Mucosa of gallbladder (tissue), 1 donor: ENCODE results near the gene SYT7. TPM values are rescaled to one million over a fixed set of nuclear protein-coding genes. Genes with fewer than 3 reads are reported as not detected.

Experiments
- DNase-seq: peaks from one replicate; pipeline ENCODE4 v3.0.0-alpha.2; 2020; ENCODE audit warnings: low spot score
- total RNA-seq: library from RNA; stranded (reverse); gene quantifications from one replicate; pipeline ENCODE4 v1.2.1, GENCODE V29; 2021
- donor health status: DM: no; HTN: no; CAD: no.

SYT7 gene
- total RNA-seq, 1 donor from 2014 or later, result 1.5 TPM

DNA sequence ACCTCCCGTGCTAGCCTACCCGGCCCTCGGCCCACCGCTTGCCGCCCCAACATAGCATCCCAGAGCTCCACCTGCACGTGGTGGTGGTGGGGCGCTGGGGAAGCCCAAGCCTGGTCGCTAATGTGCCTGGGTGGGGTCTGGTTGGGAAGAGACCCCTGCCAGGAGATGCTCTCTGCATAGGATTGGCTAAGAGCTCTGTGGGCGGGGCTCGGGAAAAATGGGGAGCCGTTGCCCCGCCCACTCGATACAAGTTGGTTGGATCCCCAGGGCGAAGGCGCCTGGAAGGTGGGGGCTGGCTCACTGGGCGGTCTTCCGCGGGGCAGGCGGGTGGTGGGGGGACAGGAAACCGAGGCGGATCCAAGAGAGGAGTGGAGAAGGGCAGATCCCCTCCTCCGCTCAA lies 64.7 kb downstream of the SYT7 start:
- DNase-seq, result no peak

DNA sequence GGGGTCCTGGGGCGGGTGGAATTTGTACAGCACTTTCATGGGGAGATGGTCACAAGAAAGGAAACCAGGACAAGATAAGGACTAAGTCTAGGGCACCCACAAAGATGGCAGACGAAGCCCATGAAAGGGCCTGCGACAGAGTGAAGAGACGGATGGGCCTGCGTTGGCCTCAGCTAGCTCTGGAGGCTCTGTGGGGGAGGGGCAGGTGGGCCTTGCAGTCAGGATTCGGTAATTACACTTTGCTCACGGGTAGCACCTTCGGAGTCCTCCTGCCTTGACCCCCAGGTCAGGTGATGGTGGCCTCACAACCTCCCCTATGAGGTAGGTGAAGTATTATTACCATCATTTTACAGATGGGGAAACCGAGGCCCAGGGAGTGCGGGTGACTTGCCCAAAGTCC lies 65.2 kb downstream of the SYT7 start:
- DNase-seq, result no peak

DNA sequence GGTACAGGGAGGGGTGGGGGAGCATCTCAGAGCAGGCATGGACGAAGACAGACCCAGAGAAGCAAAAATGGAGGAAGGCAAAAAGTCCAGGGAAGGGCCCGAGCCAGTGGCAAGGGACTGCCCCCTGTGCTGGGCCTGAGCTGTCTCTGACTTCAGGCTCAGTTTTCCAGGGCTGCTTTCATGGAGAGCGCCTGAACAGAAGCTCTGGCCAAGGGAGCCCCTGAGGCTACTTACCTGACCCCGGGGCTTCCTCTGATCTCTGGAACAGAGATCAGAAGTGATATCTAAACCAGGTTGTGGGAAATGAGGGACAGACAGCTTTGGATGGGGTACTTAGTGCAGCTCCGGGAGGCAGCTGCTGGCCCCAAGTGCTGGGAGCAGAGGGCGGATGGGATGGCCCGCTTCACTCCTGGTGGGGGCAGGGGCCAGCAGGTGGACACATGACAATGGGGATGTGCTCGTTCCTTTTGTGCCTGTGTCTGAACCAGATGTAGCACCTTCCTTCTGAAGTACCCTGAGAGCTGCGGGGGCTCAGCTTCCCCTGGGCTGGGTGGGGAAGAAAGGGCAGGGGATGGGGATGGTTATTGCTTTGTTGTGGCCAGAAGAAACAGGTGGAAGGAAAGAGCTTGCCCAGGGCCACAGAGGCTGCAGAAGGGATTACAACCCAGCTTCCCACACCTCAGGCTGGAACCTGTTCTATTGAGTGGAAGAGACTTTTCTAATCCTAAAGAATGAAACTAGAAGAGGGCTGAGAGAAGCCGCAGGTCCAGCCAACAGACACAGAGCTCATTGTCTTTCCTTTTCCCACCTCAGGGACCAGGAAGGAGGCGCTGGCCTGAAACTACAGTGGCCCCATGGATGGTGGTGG lies 66.6 kb downstream of the SYT7 start:
- no peak for DNase-seq

DNA sequence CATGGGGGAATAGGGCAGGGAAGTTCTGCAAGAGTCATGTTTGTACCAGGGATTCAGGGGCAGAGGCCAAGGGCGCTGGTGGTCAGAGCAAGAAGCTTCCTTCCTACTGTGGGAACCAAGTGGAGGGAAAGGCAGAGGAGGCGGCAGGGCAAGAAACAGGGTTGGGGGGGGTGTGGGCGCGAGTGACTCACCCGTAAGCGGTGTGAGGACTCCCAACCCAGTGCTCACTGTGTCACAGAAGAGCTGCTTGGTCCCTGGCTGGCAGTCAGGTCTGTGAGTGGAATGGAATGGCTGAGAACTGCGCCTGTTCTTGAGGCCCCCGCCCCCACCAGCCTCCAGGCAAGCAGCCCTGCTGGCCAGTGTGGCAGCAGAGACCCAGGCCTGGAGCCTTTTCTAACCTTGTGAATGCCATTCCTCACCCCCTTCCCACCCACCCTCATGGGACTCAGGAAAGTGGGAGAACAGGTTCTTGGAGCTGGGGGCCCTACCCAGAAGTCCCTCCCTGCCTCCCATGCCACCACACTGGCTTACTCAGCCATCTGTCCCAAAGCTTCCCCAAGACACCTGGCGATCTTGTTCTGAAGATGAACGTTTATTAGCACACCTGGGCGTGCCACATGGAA lies 67.6 kb downstream of the SYT7 start:
- no peak for DNase-seq

DNA sequence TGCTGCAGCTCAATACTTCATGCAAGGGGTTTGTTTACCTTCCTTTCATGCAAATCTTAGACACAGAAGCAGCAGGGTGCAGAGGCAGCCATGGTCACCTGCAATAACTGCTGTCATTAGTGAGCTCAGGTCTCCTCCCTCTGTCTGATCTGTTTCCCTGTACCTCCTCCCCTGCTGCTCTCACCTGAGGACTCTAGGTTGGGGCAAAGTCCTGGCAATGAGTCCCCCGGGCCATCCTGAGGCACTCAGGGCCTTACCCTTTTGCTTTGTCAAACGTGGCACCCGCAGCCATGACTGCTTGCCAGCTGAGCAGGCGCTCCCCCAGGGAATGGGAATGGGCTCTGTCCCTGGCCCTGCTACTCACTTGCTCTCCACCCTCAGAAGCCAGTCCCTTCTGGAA lies 68.4 kb downstream of the SYT7 start:
- DNase-seq, result no peak

DNA sequence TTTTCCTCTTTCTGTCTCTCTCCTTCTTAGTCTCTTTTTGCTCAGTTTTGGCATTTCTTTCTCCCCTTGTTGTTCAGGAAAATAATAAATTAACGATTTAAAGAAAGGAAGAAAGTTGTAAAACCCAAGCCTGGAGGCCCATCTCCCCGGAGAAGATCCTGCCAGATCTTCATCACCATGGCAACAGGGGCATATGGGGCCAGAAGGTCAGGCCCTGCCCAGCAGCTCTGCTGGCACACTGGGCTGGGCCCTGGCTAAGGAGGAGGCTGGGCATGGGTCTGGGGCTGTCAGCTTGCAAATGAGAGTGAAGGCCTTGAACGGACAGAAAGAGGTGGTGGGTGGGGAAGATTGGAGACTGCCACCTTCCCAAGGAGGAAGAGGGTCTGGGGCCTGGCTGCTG lies 69.5 kb downstream of the SYT7 start:
- no peak for DNase-seq

DNA sequence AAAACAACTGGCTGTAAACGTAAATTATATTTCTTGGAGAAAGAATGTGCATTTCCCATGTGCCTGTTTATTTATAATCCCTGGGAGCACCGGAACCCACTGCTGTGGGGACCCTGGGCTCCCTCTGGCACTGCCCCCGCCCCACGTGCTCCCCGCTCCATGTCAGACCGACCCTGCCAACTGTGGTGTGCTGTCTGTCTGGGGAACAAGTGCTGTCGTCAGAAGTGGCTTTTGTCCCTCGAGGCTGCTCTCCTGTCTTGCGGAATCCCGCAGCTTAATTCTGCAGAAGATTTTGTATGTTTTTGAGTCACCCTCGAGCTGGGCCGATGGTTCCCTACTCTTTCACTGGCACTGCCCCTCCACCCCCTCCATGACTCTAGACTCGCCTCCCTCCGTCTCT lies 69.9 kb downstream of the SYT7 start:
- DNase-seq, result no peak

DNA sequence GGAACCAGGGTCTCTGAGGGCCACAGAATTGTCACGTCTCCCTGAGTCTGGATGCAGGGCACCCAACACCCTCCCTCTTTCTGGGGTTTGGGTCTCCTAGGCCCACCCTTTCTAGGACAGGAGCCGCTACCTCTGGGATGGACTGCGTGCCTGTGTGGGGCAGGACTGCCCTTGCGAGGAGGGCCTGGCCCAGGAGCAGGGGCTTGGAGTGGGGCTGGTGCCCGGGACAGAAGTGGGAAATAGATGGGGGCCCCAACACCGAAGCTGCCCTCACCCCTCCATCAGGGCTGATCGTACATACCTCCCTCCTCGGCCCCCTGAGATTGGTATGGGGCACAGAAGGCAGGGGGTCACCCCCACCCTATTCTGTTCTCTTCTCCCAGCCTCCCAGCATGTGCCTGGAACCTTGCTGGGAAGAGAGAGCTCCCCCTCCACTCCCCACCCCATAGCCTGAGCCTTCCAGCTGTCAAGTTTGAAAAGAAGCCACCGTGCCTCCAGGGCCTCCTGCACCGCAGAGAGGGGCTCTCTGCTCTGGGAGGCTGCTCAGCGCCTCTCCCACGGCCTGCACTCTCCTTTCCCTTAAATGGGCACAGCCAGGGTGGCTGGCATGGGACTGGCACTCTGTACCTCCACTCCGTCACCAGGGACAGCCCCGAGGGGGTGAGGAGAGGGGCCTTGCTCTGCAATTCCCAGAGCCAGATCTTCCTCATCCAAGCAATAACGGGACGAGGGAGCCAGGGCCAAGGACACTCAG lies 70.5 kb downstream of the SYT7 start:
- DNase-seq, result no peak

DNA sequence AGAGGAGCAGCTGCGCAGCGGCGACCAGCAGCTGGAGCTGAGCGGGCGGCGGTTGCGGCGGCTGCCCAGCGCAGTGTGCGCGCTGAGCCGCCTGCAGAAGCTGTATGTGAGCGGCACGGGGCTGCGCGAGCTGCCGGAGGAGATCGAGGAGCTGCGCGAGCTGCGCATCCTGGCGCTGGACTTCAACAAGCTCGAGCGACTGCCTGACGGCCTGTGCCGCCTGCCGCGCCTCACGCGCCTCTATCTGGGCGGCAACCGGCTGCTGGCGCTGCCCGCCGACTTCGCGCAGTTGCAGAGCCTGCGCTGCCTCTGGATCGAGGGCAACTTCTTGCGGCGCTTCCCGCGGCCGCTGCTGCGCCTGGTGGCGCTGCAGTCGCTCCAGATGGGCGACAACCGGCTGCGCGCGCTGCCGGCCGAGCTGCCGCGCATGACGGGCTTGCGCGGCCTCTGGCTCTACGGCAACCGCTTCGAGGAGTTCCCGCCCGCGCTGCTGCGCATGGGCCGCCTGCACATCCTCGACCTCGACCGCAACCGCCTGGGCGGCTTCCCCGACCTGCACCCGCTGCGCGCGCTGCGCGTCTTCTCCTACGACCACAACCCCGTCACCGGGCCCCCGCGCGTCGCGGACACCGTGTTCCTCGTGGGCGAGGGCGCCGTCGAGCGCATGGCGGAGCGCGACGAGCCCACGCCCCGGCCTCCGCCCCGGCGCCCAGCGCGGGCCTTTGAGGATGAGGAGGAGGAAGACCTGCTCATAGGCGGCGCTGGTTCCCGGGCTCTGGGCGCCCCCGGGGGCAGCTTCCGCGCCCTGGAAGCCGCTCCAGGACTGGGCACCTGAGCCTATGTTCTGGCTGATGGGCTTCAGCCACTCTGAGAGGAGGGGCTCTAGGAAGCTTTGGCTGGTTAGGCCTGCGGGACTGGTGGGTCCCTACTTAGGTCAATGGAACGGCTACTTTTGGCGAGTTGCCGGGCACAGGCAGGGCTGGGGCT lies 71.5 kb downstream of the SYT7 start:
- DNase-seq, result peak; percentile 64

DNA sequence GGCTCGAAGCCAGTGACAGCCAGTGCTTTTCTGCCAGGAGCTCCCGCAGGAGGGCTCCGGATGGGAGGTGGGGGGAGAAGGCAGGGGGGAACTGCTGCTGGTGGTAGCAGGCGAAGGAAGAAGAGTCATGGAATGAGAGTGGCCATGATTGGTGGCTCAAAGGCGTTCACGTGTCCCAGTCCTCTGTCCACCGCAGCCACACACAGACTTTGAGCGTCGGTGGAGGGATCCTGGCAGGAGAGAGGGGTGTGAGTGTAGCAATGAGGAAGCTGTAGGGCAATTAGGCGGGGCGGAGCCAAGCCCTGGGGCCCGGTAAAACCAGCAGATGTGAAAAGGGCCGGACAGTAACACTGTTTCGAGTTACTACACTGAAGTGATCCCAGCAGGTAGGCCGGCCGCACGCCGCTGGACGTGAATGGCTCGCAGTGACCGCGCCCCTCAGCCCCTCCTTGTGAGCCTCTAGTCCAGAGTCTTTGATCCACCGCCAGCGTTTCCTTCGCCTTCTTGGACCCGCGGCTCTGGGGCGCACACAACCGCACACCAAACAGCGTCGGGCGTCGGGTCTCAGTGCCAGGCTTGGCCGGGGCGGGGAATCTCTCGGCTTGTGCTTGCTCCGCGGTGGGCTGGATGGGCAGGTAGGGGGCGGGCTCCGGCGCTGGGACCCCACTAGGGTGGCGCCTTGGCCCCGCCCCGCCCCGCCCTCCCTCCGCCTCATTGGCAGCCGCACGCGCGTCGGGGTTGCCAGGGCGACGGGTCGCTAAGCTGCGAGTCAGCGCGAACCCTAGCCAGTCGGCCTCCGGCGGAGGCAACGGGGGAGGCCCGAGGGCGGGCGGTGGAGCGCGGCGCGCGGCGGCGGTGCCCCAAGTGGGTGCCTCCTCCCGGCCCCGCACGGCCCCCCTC lies 72.7 kb downstream of the SYT7 start, which contains the start of gene LRRC10B:
Gene LRRC10B, plus strand, starts transcription at position 788 of the 900 bp plus-strand sequence. CDS start 250 bp downstream, outside the sequence.
- DNase-seq, result no peak

DNA sequence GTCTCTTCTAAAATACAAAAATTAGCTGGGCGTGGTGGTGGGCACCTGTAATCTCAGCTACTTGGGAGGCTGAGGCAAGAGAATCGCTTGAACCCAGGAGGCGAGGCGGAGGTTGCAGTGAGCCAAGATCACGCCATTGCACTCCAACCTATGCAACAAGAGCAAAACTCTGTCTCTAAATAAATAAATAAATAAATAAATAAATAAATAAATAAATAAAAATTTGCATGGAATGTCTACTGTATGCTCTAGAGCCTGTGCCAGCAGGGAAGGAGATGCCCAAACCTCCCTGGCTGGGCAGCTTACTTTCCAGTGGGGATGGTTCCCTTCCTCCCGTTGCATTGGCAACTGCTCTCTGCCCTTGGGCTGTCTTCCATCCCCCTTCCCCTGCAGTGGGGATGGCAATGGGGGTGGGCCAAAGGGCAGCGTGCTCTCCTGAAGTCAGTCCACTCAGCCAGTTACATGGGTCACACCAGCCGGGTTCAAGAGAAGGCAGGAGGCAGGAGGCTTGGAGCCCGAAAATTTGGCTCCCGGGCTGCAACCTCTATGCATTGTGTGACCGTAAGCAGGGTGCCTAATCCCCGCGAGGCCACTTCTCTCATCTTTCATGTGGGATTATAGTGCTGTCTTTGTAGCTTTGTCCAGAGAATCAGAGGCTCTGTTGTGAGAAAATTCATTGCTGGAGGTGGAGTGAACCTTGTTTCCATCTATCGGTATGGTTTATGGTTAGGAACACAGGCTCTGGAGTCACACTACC lies 73.7 kb downstream of the SYT7 start:
- no peak for DNase-seq

DNA sequence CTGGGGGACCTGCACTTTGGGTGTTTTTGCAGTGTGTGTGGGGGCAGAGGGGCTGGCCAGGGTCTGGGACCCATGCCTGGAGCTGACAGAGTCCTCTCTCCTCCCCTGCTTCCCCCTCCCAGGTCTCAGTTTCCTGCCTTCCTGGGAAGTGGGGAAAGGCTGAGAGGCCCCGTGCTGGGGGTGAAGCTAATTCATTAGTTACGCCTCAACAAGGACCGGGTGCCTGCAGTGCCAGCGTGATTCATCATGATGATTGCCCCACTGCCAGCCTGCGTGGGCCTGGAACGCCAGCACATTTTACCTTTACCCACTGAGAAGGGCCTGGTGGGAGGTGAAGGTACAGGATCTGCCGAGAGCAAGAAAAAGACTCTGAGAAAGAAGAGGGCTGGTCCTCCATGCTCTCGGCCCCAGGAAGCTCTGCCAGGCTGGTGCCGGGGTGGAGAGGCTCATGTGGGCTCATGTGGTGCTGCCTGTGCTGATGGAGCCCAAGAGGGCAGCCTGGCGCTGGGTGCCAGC lies 75.2 kb downstream of the SYT7 start:
- no peak for DNase-seq

DNA sequence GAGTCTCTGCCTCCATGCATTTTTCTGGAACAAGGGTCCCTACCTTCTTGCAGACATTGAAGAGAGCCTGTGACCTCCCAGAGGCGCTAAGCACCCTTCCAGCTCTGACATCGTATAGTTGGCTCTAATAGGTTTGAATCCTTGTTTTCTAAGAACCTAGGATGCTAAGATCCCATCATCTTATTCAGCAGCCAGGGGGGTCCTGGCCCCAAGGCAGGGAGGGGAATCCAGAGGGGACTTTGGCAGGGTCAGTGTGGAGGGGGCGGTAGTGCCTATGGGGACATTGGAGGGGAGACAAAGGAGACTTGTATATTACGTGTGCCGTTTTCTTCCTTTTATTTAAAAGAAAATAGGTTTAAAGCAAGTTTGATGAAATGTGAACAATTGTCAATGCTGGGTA lies 75.8 kb downstream of the SYT7 start:
- DNase-seq, result no peak

DNA sequence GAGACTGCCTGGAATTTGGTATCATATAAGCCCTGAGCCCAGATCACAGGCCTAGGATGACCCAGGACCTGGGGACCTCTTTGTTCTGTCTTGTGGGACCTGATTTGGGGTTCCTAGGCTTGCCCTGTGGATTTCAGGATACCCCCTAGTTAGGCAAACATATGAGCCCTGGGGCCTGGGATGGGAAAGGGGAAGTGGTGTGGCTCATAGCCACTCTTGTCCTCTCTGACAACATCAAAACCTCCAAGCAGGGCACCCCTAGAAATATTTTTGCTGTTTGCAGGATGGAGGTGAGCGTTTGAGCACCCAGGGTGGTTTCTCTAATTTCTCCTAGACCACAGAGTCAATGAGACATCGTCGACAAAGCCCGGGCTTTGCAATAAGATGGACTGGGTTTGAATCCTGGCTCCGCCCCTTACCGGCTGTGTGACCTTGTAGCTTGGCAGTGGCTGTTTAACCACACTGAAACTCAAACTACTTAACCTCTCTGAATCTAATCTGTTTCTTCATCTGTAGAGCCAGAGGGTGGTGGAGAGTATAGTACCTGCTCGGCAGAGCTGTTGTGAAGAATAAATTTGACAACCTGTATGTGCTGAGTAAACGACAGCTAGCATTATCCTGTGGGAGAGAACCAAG lies 77.6 kb downstream of the SYT7 start:
- no peak for DNase-seq

DNA sequence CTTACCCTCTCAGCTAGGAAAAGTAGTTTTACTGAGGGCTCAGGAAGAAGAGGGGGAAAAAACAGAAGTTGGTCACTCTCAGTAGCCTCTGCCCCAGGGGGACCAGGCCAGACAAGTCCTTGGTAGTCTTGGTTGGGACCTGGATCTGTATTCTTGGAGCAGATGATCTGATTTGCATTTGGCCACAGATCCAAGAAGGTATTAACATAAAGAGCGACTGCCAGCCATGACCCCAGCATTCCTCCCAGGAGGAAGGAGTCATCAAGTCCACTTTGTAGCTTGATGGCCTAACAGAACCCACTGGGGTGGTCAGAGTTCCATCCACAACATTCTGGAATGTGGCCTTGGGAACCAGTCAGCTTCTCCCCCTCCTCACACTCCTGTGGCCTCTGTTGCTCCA lies 78.4 kb downstream of the SYT7 start:
- DNase-seq, result no peak

DNA sequence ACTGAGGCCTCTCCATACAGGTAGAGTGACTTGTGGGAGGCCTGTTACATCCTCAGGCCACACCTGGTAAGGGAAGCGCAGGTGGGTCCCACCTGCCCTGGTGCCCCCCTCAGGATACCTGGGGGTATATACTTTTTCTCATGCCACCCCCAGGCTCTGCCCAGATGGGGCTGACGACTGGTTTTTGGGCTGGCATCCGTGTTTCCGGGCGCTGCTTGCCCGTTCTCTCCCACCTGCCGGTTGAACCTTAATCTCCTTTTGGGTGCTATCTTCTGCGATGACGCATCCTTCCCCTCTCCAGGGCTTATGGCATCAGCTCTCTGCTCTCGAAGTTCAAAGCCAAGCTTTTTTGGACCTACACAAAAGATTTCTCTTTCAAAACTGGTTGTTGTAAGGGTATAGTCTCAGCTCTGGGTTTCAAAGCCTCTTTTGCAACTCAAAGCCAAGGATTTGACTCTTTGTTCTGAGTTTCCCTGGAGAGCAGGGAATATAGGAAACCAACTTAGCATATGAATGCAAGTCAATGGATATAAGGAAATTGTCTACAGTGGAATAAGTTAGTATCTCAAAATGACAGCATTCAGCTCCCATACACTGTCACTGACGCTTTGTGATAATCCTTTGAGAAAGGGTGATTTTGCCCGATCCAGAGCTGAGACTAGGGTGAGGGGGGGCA lies 80.9 kb downstream of the SYT7 start:
- DNase-seq, result no peak

DNA sequence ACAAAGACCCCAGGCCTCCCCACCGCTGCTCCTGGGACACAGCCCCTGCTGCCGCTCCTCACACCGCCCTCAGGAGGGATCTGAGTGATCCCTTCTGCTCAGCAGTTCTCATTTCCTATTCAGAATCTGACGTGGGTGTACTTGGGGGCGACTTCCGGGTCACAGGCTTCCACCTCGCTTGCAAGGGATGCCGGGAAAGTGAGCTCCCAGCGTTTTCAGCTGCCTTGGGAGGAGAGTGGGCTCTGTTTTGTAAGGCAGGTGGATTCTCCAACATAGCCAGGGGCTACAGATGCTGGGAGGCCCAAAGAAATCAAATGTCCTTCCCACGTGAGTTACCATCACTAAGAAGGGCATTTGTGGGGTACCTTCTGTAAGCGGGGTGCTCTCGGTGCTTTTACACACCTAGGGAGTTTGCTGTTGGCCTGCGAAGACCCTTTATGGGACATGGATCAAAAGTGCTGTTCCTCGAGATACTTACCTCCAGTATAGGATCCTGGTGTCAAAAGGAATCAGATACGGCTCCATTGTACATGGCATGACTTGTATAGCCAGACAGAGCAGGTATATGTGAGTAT lies 82.0 kb downstream of the SYT7 start:
- no peak for DNase-seq

DNA sequence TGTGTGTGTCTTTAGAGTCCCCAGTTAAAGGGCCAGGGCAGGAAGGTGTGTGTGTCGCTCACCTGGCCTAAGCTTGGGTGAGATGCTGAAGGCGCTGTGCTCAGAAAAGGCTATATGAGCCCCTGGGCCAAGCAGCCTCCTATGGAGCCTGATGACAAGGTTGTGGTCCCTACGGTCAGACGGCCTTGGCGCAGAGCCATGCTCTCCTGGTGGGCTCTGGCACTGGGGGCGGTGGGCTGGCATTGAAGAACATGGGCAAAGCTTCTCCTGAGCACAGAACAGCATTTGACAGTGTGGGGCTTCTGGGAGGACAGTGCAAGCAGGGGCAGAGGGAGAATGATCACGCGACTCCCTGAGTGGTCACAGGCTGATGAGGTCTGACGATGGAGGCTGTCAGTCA lies 83.0 kb downstream of the SYT7 start:
- no peak for DNase-seq
